Neural progenitor cell (in vitro differentiated cells): ENCODE measurements around the gene NDUFS8. TPM values are rescaled to one million over a fixed set of nuclear protein-coding genes. Genes with fewer than 3 reads are reported as not detected.

Source experiments
- DNase-seq: peaks from one replicate; pipeline ENCODE4 v3.0.0-alpha.2; 2016; ENCODE audit warnings: low spot score
- H2AFZ ChIP-seq: fragments of 200-600 bp; sonication (generic); replicated peaks from 2 replicates; pipeline ENCODE4 v1.6.1; 2016; ENCODE audit warnings: antibody characterized with exemption
- H3F3A ChIP-seq: fragments of 200-600 bp; sonication (generic); 2 replicates; pipeline ENCODE4 v1.6.1; 2016; ENCODE audit warnings: antibody characterized with exemption, low read depth
- H3K27ac ChIP-seq: fragments of 200-600 bp; sonication (generic); 2 replicates; pipeline ENCODE4 v1.5.1; 2016; ENCODE audit warnings: mild to moderate bottlenecking
- H3K27me3 ChIP-seq: fragments of 200-600 bp; sonication (generic); 2 replicates; pipeline ENCODE4 v1.6.1; 2016; ENCODE audit warnings: mild to moderate bottlenecking, moderate library complexity
- H3K36me3 ChIP-seq: fragments of 200-600 bp; sonication (generic); 2 replicates; pipeline ENCODE4 v1.5.1; 2016
- H3K4me1 ChIP-seq: fragments of 200-600 bp; sonication (generic); 2 replicates; pipeline ENCODE4 v1.6.1; 2016; ENCODE audit warnings: mixed run types
- H3K4me2 ChIP-seq: fragments of 200-600 bp; sonication (generic); 2 replicates; pipeline ENCODE4 v1.6.1; 2016
- H3K4me3 ChIP-seq: fragments of 200-600 bp; sonication (generic); 2 replicates; pipeline ENCODE4 v1.5.1; 2016
- H3K79me2 ChIP-seq: fragments of 200-600 bp; sonication (generic); 2 replicates; pipeline ENCODE4 v1.6.1; 2016; ENCODE audit warnings: low read depth
- H3K9ac ChIP-seq: fragments of 200-600 bp; sonication (generic); 2 replicates; pipeline ENCODE4 v1.6.1; 2016
- H3K9me3 ChIP-seq: fragments of 200-600 bp; sonication (generic); 2 replicates; pipeline ENCODE4 v1.5.1; 2016; ENCODE audit warnings: low read depth
- H4K20me1 ChIP-seq: fragments of 200-600 bp; sonication (generic); 2 replicates; pipeline ENCODE4 v1.6.1; 2016; ENCODE audit warnings: low read depth
- H3K27ac Mint-ChIP-seq: 3 replicates; pipeline ENCODE4 v1.8.0; 2021; ENCODE audit warnings: mixed read lengths
- H3K27me3 Mint-ChIP-seq: 2 replicates; pipeline ENCODE4 v1.8.0; 2022; ENCODE audit warnings: low read depth, mild to moderate bottlenecking, inconsistent platforms, moderate library complexity, mixed read lengths; ENCODE audit not compliant: insufficient read depth
- H3K36me3 Mint-ChIP-seq: 3 replicates; pipeline ENCODE4 v1.8.0; 2021; ENCODE audit warnings: mixed read lengths
- H3K4me1 Mint-ChIP-seq: 3 replicates; pipeline ENCODE4 v1.8.0; 2021; ENCODE audit warnings: mixed read lengths
- H3K4me3 Mint-ChIP-seq: 3 replicates; pipeline ENCODE4 v1.8.0; 2021; ENCODE audit warnings: mild to moderate bottlenecking, moderate library complexity, mixed read lengths
- H3K9me3 Mint-ChIP-seq: 3 replicates; pipeline ENCODE4 v1.8.0; 2020; ENCODE audit warnings: mixed read lengths
- CTCF ChIP-seq: fragments of 200-600 bp; sonication (generic); IDR thresholded peaks from 2 replicates; pipeline ENCODE4 v1.5.1; 2017; ENCODE audit warnings: antibody characterized with exemption, mild to moderate bottlenecking
- EZH2 ChIP-seq: fragments of 200-600 bp; sonication (generic); IDR thresholded peaks from 2 replicates; pipeline ENCODE4 v1.6.1; 2017; ENCODE audit warnings: antibody characterized with exemption, mild to moderate bottlenecking, moderate library complexity
- EZH2phosphoT487 ChIP-seq: fragments of 200-600 bp; sonication (generic); IDR thresholded peaks from 2 replicates; pipeline ENCODE4 v1.6.1; 2017; ENCODE audit warnings: antibody characterized with exemption
- total RNA-seq: library from RNA; depleted of rRNA; stranded (reverse); fragments of >200 nt; gene quantifications from 2 replicates; pipeline ENCODE4 v1.2.3, GENCODE V29; 2015; ENCODE audit warnings: low replicate concordance

The NDUFS8 gene
- total RNA-seq, 1 donor from 2014 or later = 46.7 TPM

GRCh38 chr11:68036141-68036716 is 5.7 kb downstream of the NDUFS8 start:
- no peak overlapping the region for H3K4me2 ChIP-seq

GRCh38 chr11:68036717-68037239 is 6.3 kb downstream of the NDUFS8 start:
- Histone ChIP-seq H3K4me2 (no peak overlapping the region), H3K27ac (no peak overlapping the region), H4K20me1 (no peaks in the 10 kb centered on the region), H3K79me2 (peaks cover 8% of the 10 kb centered on the region), H3K4me1 (peaks cover 16% of the 10 kb centered on the region), H3K36me3 (no peaks in the 10 kb centered on the region), H3F3A (peaks cover 30% of the 10 kb centered on the region), H3K27me3 (no peaks in the 10 kb centered on the region), H2AFZ (no peak overlapping the region), H3K4me3 (no peak overlapping the region), H3K9ac (no peak overlapping the region), H3K9me3 (no peaks in the 10 kb centered on the region)
- Mint-ChIP-seq H3K27ac (peak overlapping the region; percentile 50), H3K9me3 (no peaks in the 10 kb centered on the region), H3K27me3 (peaks cover 4% of the 10 kb centered on the region), H3K4me1 (peaks cover 10% of the 10 kb centered on the region), H3K4me3 (no peak overlapping the region), H3K36me3 (peaks cover 3% of the 10 kb centered on the region)
- TF ChIP-seq CTCF = no peak
- TF ChIP-seq EZH2 = no peak
- no peak for TF ChIP-seq EZH2phosphoT487
- DNase-seq = no peak

More at GRCh38 chr11:68036141-68036716, 5.7 kb downstream of the NDUFS8 start:
- Histone ChIP-seq H3K27me3 (no peaks in the 10 kb centered on the region), H3K9ac (no peak overlapping the region), H3K4me3 (no peak overlapping the region), H3K79me2 (peaks cover 14% of the 10 kb centered on the region), H3K36me3 (no peaks in the 10 kb centered on the region), H3K9me3 (no peaks in the 10 kb centered on the region), H2AFZ (no peak overlapping the region), H3K4me1 (peaks cover 20% of the 10 kb centered on the region), H3K27ac (no peak overlapping the region), H3F3A (peaks cover 30% of the 10 kb centered on the region), H4K20me1 (peaks cover 3% of the 10 kb centered on the region)
- Mint-ChIP-seq H3K27ac (no peak overlapping the region), H3K4me1 (peaks cover 11% of the 10 kb centered on the region), H3K36me3 (peaks cover 6% of the 10 kb centered on the region), H3K4me3 (no peak overlapping the region), H3K27me3 (peaks cover 2% of the 10 kb centered on the region), H3K9me3 (no peaks in the 10 kb centered on the region)
- no peak for DNase-seq
- no peak for TF ChIP-seq EZH2phosphoT487
- no peak for TF ChIP-seq EZH2
- TF ChIP-seq CTCF = no peak

GRCh38 chr11:68037411-68038225 is 7.1 kb downstream of the NDUFS8 start:
- H3K27me3 ChIP-seq = no peaks in the 10 kb centered on the region
- TF ChIP-seq EZH2phosphoT487 (no peak), CTCF (no peak), EZH2 (no peak)
- no peak overlapping the region for H3K9ac ChIP-seq
- H3K9me3 ChIP-seq = no peaks in the 10 kb centered on the region
- H3K79me2 ChIP-seq = no peaks in the 10 kb centered on the region
- peak overlapping the region; percentile 60 for H3K27ac Mint-ChIP-seq
- H3F3A ChIP-seq = peaks cover 30% of the 10 kb centered on the region
- H3K4me3 Mint-ChIP-seq = no peak overlapping the region
- H3K36me3 ChIP-seq = no peaks in the 10 kb centered on the region
- no peak overlapping the region for H2AFZ ChIP-seq
- H3K27me3 Mint-ChIP-seq = peaks cover 6% of the 10 kb centered on the region
- H3K4me1 ChIP-seq = peaks cover 16% of the 10 kb centered on the region
- DNase-seq = no peak
- H3K4me2 ChIP-seq = peak overlapping the region; percentile 74
- peaks cover 9% of the 10 kb centered on the region for H3K4me1 Mint-ChIP-seq
- no peak overlapping the region for H3K27ac ChIP-seq
- no peaks in the 10 kb centered on the region for H3K9me3 Mint-ChIP-seq
- peaks cover 3% of the 10 kb centered on the region for H3K36me3 Mint-ChIP-seq
- no peak overlapping the region for H3K4me3 ChIP-seq
- no peaks in the 10 kb centered on the region for H4K20me1 ChIP-seq
